WTC11 (cell line): Measurements from ENCODE around the gene ABCD3. TPM values are rescaled to one million over a fixed set of nuclear protein-coding genes. Genes with fewer than 3 reads are reported as not detected.
A peak's percentile ranks its signal among the peaks of the same experiment; 100 is the strongest.

Source experiments
- ATAC-seq: fragments of 200-7000 bp; cut with Tn5 transposase; 2 replicates; pipeline ENCODE4 v1.10.0; 2021; ENCODE audit warnings: mild to moderate bottlenecking, moderate library complexity
- CTCF ChIA-PET: fragments of 300-600 bp; sonication (Branson Sonifier 250); formaldehyde crosslinking; loops from one replicate; lab custom pipeline; 2021; ENCODE audit warnings: antibody characterized with exemption; lab: Charles Lee
- POLR2A ChIA-PET: fragments of 350-600 bp; sonication (Branson Sonifier 250); formaldehyde crosslinking; loops from one replicate; lab custom pipeline; 2021; ENCODE audit warnings: antibody characterized with exemption; lab: Charles Lee
- DNase-seq: peaks from one replicate; pipeline ENCODE4 v3.0.0; 2021; ENCODE audit warnings: low spot score
- H3K27ac Mint-ChIP-seq: 2 replicates; pipeline ENCODE4 v1.8.0; 2021; ENCODE audit warnings: mixed read lengths
- H3K27me3 Mint-ChIP-seq: 2 replicates; pipeline ENCODE4 v1.8.0; 2021; ENCODE audit warnings: low read depth, mild to moderate bottlenecking, moderate library complexity, mixed read lengths
- H3K36me3 Mint-ChIP-seq: 2 replicates; pipeline ENCODE4 v1.8.0; 2021; ENCODE audit warnings: mixed read lengths
- H3K4me1 Mint-ChIP-seq: 2 replicates; pipeline ENCODE4 v1.8.0; 2022; ENCODE audit warnings: mixed read lengths
- H3K4me3 Mint-ChIP-seq: 2 replicates; pipeline ENCODE4 v1.8.0; 2021; ENCODE audit warnings: mild to moderate bottlenecking, moderate library complexity, mixed read lengths
- H3K9me3 Mint-ChIP-seq: 2 replicates; pipeline ENCODE4 v1.8.0; 2021; ENCODE audit warnings: mixed read lengths
- ESRRA ChIP-seq: sonication (generic); formaldehyde crosslinking; IDR thresholded peaks from 2 replicates; pipeline ENCODE4 v1.8.1; 2022; ENCODE audit warnings: mild to moderate bottlenecking, missing genetic modification reagents, borderline replicate concordance
- GRHL2 ChIP-seq: fragments of 250-450 bp; sonication (Bioruptor Pico); IDR thresholded peaks from 2 replicates; pipeline ENCODE4 v1.8.0; 2022; ENCODE audit warnings: mild to moderate bottlenecking, moderate library complexity; ENCODE audit not compliant: insufficient replicate concordance, severe bottlenecking
- JUN ChIP-seq: sonication (generic); formaldehyde crosslinking; IDR thresholded peaks from 2 replicates; pipeline ENCODE4 v1.8.0; 2023; ENCODE audit warnings: mild to moderate bottlenecking, missing genetic modification reagents
- NFE2L1 ChIP-seq: sonication (generic); formaldehyde crosslinking; IDR thresholded peaks from 2 replicates; pipeline ENCODE4 v1.8.1; 2023; ENCODE audit warnings: missing genetic modification reagents
- SMAD4 ChIP-seq: sonication (generic); formaldehyde crosslinking; IDR thresholded peaks from 2 replicates; pipeline ENCODE4 v1.8.0; 2022; ENCODE audit warnings: mild to moderate bottlenecking, missing genetic modification reagents
- SOX15 ChIP-seq: fragments of 250-450 bp; sonication (Bioruptor Pico); IDR thresholded peaks from 2 replicates; pipeline ENCODE4 v1.9.0; 2021; ENCODE audit warnings: mild to moderate bottlenecking
- USF2 ChIP-seq: sonication (generic); formaldehyde crosslinking; IDR thresholded peaks from 2 replicates; pipeline ENCODE4 v1.8.1; 2023; ENCODE audit warnings: mild to moderate bottlenecking, missing genetic modification reagents, moderate library complexity
- ZBTB21 ChIP-seq: sonication (generic); formaldehyde crosslinking; IDR thresholded peaks from 2 replicates; pipeline ENCODE4 v1.8.1; 2023; ENCODE audit warnings: mild to moderate bottlenecking, missing genetic modification reagents, borderline replicate concordance
- ZNF138 ChIP-seq: sonication (generic); formaldehyde crosslinking; conservative IDR thresholded peaks from 2 replicates; pipeline ENCODE4 v1.8.1; 2022; ENCODE audit warnings: mild to moderate bottlenecking, moderate library complexity, missing genetic modification reagents
- ZNF219 ChIP-seq: sonication (generic); formaldehyde crosslinking; IDR thresholded peaks from 2 replicates; pipeline ENCODE4 v1.8.0; 2023; ENCODE audit warnings: missing genetic modification reagents, mild to moderate bottlenecking, borderline replicate concordance
- ZNF425 ChIP-seq: fragments of 250-450 bp; sonication (Bioruptor Pico); conservative IDR thresholded peaks from 2 replicates; pipeline ENCODE4 v1.9.0; 2021; ENCODE audit warnings: mild to moderate bottlenecking
- total RNA-seq: library from RNA; stranded (reverse); gene quantifications from 3 replicates; pipeline ENCODE4 v1.2.3, GENCODE V29; 2021
- TF ChIP-seq, protein P1 (sequence below): sonication (generic); formaldehyde crosslinking; IDR thresholded peaks from 2 replicates; pipeline ENCODE4 v1.8.1; 2023; ENCODE audit warnings: mild to moderate bottlenecking, missing genetic modification reagents, moderate library complexity
- TF ChIP-seq, protein P2 (sequence below): sonication (generic); formaldehyde crosslinking; IDR thresholded peaks from 2 replicates; pipeline ENCODE4 v1.8.0; 2023; ENCODE audit warnings: missing genetic modification reagents, mild to moderate bottlenecking, borderline replicate concordance
- TF ChIP-seq, protein P3 (sequence below): fragments of 250-450 bp; sonication (Bioruptor Pico); IDR thresholded peaks from 2 replicates; pipeline ENCODE4 v1.9.0; 2021; ENCODE audit warnings: mild to moderate bottlenecking
- TF ChIP-seq, protein P4 (sequence below): sonication (generic); formaldehyde crosslinking; IDR thresholded peaks from 2 replicates; pipeline ENCODE4 v1.8.0; 2022; ENCODE audit warnings: mild to moderate bottlenecking, missing genetic modification reagents
- TF ChIP-seq, protein P5 (sequence below): sonication (generic); formaldehyde crosslinking; IDR thresholded peaks from 2 replicates; pipeline ENCODE4 v1.8.1; 2023; ENCODE audit warnings: mild to moderate bottlenecking, missing genetic modification reagents, borderline replicate concordance

ABCD3 gene
- total RNA-seq, 1 experiment from 2014 or later: 27.2 TPM

DNA sequence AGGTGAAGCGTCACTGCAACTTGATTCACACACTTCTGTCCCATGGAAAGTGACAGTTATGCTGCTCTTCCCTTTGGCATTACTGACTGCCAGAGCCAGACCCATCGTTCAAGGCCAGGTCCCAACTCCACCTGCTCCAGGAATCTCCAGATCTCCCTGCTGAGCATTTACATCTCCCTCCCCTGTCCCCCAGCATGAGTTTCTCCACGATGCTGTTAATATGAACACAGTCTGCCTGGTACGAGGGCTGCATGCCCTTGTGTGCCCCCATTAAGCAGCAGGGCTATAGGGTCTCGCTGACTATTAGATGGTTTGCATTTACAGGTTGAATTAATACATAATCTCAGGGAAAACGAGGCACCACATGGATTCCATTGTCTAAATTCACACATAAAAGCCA, 119.1 kb downstream of the ABCD3 start:
- ChIA-PET CTCF (no interaction called here), POLR2A (no interaction called here)
- Mint-ChIP-seq H3K4me1 (peaks cover 34% of the 10 kb centered on the region), H3K9me3 (no peaks in the 10 kb centered on the region), H3K27ac (no peak overlapping the region; the same call in 1 of the 2 replicates), H3K27me3 (peaks cover 17% of the 10 kb centered on the region), H3K4me3 (no peak overlapping the region), H3K36me3 (peaks cover 33% of the 10 kb centered on the region)
- DNase-seq: no peak
- TF ChIP-seq ESRRA (CRISPR knock-in tag) (no peak), ZNF425 (CRISPR knock-in tag) (no peak), ZBTB21 (CRISPR knock-in tag) (no peak), JUN (CRISPR knock-in tag) (no peak), ZNF138 (CRISPR knock-in tag) (no peak), GRHL2 (no peak), SOX15 (CRISPR knock-in tag) (no peak), USF2 (CRISPR knock-in tag) (no peak), SMAD4 (no peak)
- TF ChIP-seq, protein P1, sequence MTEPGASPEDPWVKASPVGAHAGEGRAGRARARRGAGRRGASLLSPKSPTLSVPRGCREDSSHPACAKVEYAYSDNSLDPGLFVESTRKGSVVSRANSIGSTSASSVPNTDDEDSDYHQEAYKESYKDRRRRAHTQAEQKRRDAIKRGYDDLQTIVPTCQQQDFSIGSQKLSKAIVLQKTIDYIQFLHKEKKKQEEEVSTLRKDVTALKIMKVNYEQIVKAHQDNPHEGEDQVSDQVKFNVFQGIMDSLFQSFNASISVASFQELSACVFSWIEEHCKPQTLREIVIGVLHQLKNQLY (CRISPR knock-in tag): no peak
- TF ChIP-seq, protein P2, sequence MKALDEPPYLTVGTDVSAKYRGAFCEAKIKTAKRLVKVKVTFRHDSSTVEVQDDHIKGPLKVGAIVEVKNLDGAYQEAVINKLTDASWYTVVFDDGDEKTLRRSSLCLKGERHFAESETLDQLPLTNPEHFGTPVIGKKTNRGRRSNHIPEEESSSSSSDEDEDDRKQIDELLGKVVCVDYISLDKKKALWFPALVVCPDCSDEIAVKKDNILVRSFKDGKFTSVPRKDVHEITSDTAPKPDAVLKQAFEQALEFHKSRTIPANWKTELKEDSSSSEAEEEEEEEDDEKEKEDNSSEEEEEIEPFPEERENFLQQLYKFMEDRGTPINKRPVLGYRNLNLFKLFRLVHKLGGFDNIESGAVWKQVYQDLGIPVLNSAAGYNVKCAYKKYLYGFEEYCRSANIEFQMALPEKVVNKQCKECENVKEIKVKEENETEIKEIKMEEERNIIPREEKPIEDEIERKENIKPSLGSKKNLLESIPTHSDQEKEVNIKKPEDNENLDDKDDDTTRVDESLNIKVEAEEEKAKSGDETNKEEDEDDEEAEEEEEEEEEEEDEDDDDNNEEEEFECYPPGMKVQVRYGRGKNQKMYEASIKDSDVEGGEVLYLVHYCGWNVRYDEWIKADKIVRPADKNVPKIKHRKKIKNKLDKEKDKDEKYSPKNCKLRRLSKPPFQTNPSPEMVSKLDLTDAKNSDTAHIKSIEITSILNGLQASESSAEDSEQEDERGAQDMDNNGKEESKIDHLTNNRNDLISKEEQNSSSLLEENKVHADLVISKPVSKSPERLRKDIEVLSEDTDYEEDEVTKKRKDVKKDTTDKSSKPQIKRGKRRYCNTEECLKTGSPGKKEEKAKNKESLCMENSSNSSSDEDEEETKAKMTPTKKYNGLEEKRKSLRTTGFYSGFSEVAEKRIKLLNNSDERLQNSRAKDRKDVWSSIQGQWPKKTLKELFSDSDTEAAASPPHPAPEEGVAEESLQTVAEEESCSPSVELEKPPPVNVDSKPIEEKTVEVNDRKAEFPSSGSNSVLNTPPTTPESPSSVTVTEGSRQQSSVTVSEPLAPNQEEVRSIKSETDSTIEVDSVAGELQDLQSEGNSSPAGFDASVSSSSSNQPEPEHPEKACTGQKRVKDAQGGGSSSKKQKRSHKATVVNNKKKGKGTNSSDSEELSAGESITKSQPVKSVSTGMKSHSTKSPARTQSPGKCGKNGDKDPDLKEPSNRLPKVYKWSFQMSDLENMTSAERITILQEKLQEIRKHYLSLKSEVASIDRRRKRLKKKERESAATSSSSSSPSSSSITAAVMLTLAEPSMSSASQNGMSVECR (CRISPR knock-in tag): no peak
- TF ChIP-seq, protein P3, sequence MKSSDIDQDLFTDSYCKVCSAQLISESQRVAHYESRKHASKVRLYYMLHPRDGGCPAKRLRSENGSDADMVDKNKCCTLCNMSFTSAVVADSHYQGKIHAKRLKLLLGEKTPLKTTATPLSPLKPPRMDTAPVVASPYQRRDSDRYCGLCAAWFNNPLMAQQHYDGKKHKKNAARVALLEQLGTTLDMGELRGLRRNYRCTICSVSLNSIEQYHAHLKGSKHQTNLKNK (CRISPR knock-in tag): no peak
- TF ChIP-seq, protein P4, sequence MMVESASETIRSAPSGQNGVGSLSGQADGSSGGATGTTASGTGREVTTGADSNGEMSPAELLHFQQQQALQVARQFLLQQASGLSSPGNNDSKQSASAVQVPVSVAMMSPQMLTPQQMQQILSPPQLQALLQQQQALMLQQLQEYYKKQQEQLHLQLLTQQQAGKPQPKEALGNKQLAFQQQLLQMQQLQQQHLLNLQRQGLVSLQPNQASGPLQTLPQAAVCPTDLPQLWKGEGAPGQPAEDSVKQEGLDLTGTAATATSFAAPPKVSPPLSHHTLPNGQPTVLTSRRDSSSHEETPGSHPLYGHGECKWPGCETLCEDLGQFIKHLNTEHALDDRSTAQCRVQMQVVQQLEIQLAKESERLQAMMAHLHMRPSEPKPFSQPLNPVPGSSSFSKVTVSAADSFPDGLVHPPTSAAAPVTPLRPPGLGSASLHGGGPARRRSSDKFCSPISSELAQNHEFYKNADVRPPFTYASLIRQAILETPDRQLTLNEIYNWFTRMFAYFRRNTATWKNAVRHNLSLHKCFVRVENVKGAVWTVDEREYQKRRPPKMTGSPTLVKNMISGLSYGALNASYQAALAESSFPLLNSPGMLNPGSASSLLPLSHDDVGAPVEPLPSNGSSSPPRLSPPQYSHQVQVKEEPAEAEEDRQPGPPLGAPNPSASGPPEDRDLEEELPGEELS (CRISPR knock-in tag): no peak
- no peak for ATAC-seq

GRCh38 chr1:94538243-94538827, 120.1 kb downstream of the ABCD3 start:
- POLR2A ChIA-PET: no interaction called here
- Mint-ChIP-seq H3K9me3 (no peaks in the 10 kb centered on the region), H3K4me3 (no peak overlapping the region), H3K4me1 (peaks cover 45% of the 10 kb centered on the region), H3K36me3 (peaks cover 27% of the 10 kb centered on the region), H3K27ac (no peak overlapping the region), H3K27me3 (peaks cover 27% of the 10 kb centered on the region)
- TF ChIP-seq NFE2L1: no peak
- no peak for TF ChIP-seq ZNF219 (CRISPR knock-in tag)
- TF ChIP-seq, protein P4 (CRISPR knock-in tag): no peak
- TF ChIP-seq, protein P5, sequence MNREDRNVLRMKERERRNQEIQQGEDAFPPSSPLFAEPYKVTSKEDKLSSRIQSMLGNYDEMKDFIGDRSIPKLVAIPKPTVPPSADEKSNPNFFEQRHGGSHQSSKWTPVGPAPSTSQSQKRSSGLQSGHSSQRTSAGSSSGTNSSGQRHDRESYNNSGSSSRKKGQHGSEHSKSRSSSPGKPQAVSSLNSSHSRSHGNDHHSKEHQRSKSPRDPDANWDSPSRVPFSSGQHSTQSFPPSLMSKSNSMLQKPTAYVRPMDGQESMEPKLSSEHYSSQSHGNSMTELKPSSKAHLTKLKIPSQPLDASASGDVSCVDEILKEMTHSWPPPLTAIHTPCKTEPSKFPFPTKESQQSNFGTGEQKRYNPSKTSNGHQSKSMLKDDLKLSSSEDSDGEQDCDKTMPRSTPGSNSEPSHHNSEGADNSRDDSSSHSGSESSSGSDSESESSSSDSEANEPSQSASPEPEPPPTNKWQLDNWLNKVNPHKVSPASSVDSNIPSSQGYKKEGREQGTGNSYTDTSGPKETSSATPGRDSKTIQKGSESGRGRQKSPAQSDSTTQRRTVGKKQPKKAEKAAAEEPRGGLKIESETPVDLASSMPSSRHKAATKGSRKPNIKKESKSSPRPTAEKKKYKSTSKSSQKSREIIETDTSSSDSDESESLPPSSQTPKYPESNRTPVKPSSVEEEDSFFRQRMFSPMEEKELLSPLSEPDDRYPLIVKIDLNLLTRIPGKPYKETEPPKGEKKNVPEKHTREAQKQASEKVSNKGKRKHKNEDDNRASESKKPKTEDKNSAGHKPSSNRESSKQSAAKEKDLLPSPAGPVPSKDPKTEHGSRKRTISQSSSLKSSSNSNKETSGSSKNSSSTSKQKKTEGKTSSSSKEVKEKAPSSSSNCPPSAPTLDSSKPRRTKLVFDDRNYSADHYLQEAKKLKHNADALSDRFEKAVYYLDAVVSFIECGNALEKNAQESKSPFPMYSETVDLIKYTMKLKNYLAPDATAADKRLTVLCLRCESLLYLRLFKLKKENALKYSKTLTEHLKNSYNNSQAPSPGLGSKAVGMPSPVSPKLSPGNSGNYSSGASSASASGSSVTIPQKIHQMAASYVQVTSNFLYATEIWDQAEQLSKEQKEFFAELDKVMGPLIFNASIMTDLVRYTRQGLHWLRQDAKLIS (CRISPR knock-in tag): no peak
- ATAC-seq (peak; percentile 19; the same call in 1 of the 2 replicates), DNase-seq (peak; percentile 30)
- CTCF ChIA-PET: interaction anchor here (0.6 kb wide), 1 partner anchor 61 kb away, joined by 4 read pairs; no protein-coding TSS in a partner anchor
